ENCODE data around the gene MON1A.
"Not testable (repeated sequence)": the region's sequence is repeated elsewhere in the genome, so short reads cannot be mapped to it uniquely, and the experiment has no call there.

The MON1A gene

GRCh38 chr3:49929291-49930167 lies at the start of gene MON1A:
TSS of gene MON1A (minus strand) at chr3:49929811. CDS start at chr3:49913346, 16,465 bp downstream.
- DNase-seq (ENCODE audit: low spot score) = peak; percentile 83

- DNase-seq (ENCODE audit: low spot score) = no peak
Measured at GRCh38 chr3:49976942-49977341, 47.3 kb upstream of the MON1A start.

GRCh38 chr3:49972656-49973055 lies 43.0 kb upstream of the MON1A start:
- no peak for DNase-seq (ENCODE audit: low spot score)

GRCh38 chr3:49968346-49968745 lies 38.7 kb upstream of the MON1A start:
- DNase-seq (ENCODE audit: low spot score) = no peak

GRCh38 chr3:49967291-49967690 lies 37.7 kb upstream of the MON1A start:
- peak; percentile 12 for DNase-seq (ENCODE audit: low spot score)

- peak; percentile 10 for DNase-seq (ENCODE audit: low spot score)
Measured at GRCh38 chr3:49966233-49966942, 36.8 kb upstream of the MON1A start.

GRCh38 chr3:49955636-49956035 lies 26.0 kb upstream of the MON1A start:
- no peak for DNase-seq (ENCODE audit: low spot score)

- DNase-seq (ENCODE audit: low spot score) = no peak
Measured at GRCh38 chr3:49952924-49953323, 23.3 kb upstream of the MON1A start.

- no peak for DNase-seq (ENCODE audit: low spot score)
Measured at GRCh38 chr3:49942651-49943050, 13.0 kb upstream of the MON1A start.

- DNase-seq (ENCODE audit: low spot score) = no peak
Measured at GRCh38 chr3:49940667-49941249, 11.1 kb upstream of the MON1A start.

GRCh38 chr3:49939858-49940666 lies 10.5 kb upstream of the MON1A start, which contains the start of gene RBM6:
TSS of gene RBM6 (plus strand) at chr3:49940150. CDS start at chr3:49962642, 22,492 bp downstream.
- peak; percentile 99 for DNase-seq (ENCODE audit: low spot score)

GRCh38 chr3:49937090-49937489 lies 7.5 kb upstream of the MON1A start:
- DNase-seq (ENCODE audit: low spot score) = no peak

GRCh38 chr3:49932281-49932680 lies 2.7 kb upstream of the MON1A start:
- DNase-seq (ENCODE audit: low spot score) = not testable (repeated sequence)

GRCh38 chr3:49930922-49931321 lies 1.3 kb upstream of the MON1A start:
- no peak for DNase-seq (ENCODE audit: low spot score)

GRCh38 chr3:49930168-49930690 lies 618 bp upstream of the MON1A start:
- DNase-seq (ENCODE audit: low spot score) = no peak

GRCh38 chr3:49928481-49929017 lies 1.1 kb downstream of the MON1A start:
- DNase-seq (ENCODE audit: low spot score) = no peak

- no peak for DNase-seq (ENCODE audit: low spot score)
Measured at GRCh38 chr3:49927798-49928197, 1.8 kb downstream of the MON1A start.

GRCh38 chr3:49926117-49926728 lies 3.4 kb downstream of the MON1A start:
- no peak for DNase-seq (ENCODE audit: low spot score)

GRCh38 chr3:49925485-49925884 lies 4.1 kb downstream of the MON1A start:
- DNase-seq (ENCODE audit: low spot score) = no peak

GRCh38 chr3:49924683-49925082 lies 4.9 kb downstream of the MON1A start:
- no peak for DNase-seq (ENCODE audit: low spot score)

Data from hepatic stellate cell (primary cell).